SKM-1 treated with dmso at 0.1 percent for 144 hours (cell line): ENCODE measurements around the gene ABCF3.

Experiments used
- DNase-seq: peaks from one replicate; lab custom pipeline; 2025; ENCODE audit not compliant: unreplicated experiment; lab: John Stamatoyannopoulos, UW

The ABCF3 gene

GRCh38 chr3:184230081-184230602 is 44.1 kb downstream of the ABCF3 start:
- no peak for DNase-seq

DNA sequence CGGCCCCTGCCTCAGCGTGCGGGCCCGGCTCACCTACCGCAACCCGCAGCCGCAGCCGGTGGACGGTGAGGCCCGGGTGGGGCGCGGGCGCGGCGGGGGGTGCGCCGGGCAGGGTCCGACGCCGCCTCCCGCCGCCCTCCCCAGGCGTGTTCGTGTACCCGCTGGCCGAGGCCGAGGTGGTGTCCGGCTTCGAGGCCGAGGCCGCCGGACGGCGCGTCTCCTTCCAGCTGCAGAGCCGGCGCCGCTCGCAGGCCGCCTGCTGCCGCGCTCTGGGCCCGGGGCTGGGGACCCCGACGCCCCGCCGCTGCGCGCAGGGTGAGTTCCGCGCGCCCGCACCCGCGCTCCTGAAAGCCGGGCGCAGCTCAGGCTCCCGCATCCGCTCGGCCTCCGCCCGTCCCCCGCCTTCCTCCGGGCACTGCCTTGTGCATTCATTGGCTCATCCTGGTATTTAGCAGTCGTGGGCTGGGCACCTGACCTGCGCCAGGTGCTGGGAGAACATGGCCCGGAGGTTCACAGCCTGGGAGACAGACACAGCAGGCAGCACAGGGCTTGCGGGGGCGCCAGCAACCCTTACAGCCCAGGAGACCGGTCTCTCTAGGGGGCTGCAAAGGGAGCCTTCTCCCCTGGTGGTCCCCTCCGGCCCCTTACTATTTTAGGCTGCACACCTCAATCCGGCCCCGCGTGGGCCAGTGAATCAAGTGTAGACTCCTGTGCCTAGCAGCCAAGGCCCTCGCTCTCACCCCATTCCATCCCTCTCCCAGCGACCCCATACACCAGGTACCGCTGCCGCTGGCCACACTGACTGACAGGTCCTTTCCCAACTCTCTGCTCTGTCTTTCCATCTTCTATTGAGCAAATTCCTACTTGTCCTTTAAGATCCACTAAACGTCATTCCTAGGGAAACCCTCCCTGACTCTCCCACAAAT is 44.9 kb downstream of the ABCF3 start:
- no peak for DNase-seq

DNA sequence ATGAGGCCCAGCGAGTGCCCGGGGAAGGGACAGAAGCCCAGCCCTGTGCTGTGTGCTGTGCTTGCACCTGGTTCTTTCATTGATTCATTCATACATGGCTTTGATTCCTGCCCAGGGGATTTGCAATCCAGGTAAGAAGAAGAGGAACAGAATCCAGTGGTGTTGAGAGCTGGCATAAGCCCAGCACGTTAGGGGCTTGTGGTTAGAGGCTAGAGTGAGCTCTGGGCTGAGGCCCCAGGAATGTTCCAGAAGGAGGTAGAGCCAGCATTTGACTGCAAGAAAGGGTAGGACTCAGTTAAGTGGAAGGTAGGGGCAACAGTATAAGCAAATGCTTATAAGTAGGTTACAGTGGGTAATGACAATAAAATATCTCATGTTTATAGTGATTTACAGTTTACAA is 45.7 kb downstream of the ABCF3 start:
- DNase-seq, result no peak

GRCh38 chr3:184233127-184233843 is 47.3 kb downstream of the ABCF3 start:
- DNase-seq, result no peak

DNA sequence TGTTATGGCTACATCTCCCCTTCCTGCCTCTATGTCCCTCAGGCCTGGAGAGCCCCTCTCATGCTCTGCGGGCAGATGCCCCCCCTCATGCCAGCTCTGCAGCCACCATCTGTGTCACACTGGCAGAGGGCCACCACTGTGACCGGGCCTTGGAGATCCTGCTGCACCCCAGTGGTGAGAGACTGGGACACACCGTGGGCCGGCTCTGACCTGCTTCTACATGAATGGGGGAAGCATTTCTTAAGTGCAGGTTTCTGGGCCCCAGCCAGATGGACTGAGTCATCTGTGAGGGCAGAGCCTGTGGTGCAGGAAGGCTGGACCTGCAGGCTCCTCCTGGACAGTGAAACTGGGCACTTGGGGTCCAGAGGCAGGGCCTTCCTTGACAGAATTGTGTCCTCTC is 48.2 kb downstream of the ABCF3 start:
- no peak for DNase-seq

DNA sequence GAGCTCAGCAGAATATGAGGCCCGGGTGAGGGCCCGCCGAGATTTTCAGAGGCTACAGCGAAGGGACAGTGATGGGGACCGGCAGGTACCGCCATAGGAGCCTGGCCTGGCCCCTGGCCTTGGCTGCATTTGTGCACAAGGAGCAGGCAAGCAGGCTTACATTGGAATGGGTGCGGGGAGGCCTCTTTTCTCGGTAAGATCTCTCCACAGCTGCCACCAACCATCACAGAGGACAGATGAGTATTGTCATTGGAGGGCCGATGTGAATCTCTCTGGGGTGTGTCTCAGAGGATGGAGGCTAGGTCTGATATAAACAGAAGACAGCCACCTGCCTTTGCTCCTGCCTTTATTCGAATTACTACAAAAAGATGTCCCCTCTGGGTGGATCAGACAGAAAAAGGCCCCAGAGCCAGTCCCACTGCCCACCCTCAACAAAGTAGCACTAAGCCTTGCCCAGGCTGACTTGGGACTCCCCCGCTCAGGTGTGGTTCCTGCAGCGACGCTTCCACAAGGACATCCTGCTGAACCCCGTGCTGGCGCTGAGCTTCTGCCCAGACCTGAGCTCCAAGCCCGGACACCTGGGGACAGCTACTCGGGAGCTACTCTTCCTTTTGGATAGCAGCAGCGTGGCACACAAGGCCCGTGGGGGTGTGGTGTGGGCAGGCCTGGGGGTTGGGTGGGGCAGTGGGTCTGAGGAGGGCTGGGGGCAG is 48.8 kb downstream of the ABCF3 start:
- no peak for DNase-seq

DNA sequence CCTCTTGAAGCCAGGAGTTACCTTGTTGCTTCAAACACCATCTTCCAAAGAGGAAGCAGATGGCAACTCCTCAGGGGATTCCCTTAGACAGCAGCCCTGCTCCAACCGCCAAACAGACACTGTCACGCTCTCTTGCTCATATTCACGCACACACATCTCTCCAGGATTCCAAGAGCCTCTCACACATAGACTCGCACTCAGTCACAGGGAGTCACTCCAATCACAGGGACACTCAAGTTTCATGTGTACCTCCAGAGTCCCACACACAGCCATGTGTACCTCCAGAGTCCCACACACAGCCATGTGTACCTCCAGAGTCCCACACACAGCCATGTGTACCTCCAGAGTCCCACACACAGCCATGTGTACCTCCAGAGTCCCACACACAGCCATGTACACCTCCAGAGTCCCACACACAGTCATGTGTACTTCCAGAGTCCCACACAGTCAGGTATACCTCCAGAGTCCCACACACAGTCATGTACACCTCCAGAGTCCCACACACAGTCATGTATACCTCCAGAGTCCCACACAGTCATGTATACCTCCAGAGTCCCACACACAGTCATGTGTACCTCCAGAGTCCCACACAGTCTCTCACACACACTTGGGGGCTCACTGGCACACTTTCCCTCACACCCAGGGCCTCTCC is 49.5 kb downstream of the ABCF3 start:
- DNase-seq, result no peak

GRCh38 chr3:184236033-184236410 is 50.0 kb downstream of the ABCF3 start:
- DNase-seq, result no peak

DNA sequence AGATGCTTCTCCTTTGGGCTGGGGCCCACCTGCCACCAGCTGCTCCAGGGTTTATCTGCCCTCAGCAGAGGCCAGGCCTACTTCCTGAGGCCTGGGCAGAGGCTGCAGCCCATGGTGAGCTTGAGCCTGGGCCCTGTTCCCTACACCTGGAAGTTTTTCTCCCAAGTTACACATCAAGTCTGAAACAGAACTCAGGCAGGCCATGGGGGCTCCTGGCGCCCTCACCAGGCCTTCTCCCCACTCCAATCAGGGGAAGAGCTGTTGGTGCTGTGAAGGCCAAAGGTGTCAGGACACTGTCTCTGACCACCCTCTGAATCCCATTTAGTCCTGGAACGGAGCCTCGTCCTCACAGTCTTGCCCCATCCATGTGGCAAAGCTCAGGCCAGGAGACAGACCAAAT is 50.6 kb downstream of the ABCF3 start:
- DNase-seq, result no peak

DNA sequence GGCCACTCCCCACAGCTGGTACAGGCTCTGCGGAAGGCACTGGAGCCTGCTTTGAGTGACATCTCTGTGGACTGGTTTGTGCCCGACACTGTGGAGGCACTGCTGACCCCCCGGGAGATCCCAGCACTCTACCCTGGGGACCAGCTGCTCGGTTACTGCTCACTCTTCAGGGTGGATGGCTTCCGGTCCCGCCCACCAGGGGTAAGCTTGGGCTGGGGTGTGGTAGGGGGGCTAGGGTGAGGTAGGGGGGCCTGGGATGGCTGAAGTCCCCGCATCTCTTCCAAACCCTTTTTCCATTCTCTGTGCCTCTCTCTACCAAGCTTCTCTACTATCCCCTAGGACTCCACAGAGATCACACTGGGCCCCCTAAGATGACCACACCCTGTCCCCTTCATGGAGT is 51.2 kb downstream of the ABCF3 start:
- DNase-seq, result no peak

DNA sequence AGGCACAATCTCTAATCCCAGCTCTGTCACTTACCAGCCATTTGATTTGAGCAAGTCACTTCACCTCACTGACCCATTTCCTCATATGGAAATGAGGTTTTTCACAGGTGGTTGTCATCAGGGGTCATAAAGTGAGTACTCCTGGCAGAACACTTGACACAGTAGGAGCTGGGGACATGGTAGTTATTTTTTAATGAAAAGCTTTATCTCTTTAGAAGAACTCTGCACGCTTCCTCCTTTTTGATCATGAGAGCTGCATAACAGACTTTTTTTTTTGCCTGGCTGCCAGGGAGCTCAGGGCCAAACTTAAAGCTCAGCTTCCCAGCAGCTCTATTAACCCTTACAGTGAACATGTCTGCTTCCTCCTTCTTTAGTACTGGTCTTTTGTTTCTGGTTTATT is 51.8 kb downstream of the ABCF3 start:
- no peak for DNase-seq

DNA sequence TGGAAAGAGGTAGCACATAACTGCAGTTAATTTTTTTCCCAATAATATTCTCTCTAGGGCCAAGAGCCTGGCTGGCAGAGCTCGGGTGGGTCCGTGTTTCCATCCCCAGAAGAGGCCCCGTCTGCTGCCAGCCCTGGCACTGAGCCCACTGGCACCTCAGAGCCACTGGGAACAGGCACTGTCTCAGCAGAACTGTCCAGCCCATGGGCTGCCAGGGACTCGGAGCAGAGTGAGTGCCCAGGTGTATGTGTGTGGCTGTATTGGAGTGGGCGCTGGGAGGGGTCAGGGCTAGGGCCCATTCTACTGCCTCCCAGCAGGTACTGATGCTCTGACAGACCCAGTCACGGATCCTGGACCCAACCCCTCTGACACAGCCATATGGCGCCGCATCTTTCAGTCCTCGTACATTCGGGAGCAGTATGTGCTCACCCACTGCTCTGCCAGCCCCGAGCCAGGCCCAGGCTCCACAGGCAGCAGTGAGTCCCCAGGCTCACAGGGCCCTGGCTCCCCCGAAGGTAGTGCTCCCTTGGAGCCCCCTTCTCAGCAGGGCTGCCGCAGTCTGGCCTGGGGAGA is 52.3 kb downstream of the ABCF3 start:
- DNase-seq, result no peak

DNA sequence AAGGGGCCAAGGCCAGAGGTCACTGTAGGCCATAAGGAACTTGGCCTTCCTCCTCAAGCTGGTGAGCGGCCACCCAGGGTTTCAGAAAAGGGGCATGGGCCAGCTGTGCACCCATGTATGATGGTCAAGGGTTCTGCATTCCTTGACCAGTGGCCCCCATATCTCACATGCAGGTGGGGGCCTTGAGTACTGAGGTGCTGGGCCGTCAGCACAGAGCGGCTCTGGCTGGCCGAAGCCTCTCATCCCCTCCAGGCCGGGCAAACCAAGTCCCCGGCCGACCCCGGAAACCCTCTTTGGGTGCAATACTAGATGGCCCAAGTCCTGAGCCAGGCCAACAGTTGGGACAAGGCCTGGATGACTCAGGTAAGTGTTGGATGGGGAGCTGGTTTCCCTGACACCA is 53.2 kb downstream of the ABCF3 start:
- no peak for DNase-seq

DNA sequence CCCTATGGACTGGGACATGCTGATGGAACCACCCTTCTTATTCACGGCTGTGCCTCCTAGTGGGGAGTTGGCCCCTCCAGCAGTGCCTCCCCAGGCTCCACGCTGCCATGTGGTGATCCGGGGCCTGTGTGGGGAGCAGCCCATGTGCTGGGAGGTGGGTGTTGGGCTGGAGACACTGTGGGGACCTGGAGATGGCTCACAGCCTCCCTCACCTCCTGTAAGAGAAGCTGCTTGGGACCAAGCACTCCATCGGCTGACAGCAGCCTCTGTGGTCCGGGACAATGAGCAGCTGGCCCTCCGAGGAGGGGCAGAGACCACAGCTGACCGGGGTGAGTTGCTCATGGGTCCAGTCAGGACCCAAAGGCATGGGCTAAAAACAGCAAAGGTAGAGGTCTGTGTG is 53.7 kb downstream of the ABCF3 start:
- DNase-seq, result no peak

DNA sequence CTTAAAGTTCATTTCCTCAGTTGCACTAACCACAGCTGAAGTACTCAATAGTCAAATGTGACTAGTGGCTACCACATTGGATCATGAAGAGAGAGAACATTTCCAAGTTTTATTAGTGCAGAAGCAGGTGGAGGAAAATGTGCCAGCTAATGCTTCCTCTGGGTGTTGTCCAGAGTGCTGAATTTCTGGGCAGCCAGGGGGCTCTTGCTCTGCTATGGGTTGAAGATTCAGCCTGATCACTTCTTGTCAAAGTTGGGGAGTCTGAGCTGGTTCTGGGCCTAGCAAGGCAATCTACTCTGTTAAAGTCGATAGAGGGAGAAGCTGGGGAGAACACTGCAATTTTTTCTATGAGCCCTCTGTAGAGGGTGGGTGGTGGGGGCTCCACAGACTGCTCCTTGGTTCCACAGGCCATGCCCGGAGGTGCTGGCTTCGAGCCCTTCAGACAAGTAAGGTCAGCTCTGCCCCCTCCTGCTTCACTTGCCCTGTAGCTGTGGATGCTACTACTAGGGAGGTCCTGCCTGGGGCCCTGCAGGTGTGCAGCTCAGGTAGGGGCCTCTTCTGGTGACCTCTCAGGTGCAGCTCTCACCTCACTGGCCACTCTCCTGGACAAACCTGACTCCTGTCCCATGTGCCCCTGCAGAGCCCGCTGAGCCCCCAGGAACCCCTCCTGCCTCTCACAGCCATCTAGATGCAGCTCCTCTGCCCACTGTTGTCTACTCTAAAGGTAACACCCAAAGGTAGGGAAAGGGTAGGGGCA is 54.6 kb downstream of the ABCF3 start:
- DNase-seq, result no peak

- no peak for DNase-seq
Observed at GRCh38 chr3:184241141-184241446, 55.1 kb downstream of the ABCF3 start.

- no peak for DNase-seq
Observed at GRCh38 chr3:184241447-184242296, 55.7 kb downstream of the ABCF3 start.

- no peak for DNase-seq
Observed at GRCh38 chr3:184242297-184242685, 56.3 kb downstream of the ABCF3 start.
